GM12801 (cell line): ENCODE measurements around the gene KIF26B.

Experiments used
- CTCF ChIP-seq: IDR thresholded peaks from one replicate; pipeline ENCODE4 v1.5.1; 2011; ENCODE audit warnings: control low read depth; ENCODE audit not compliant: insufficient read length; ENCODE audit errors: extremely low read depth

Gene KIF26B

GRCh38 chr1:245261786-245262185 is 107.0 kb downstream of the KIF26B start:
- no peak for TF ChIP-seq CTCF

GRCh38 chr1:245263529-245264095 is 108.8 kb downstream of the KIF26B start:
- no peak for TF ChIP-seq CTCF

- no peak for TF ChIP-seq CTCF
Observed at GRCh38 chr1:245264226-245264625, 109.4 kb downstream of the KIF26B start.

- no peak for TF ChIP-seq CTCF
Observed at GRCh38 chr1:245266105-245266504, 111.3 kb downstream of the KIF26B start.

GRCh38 chr1:245270063-245270462 is 115.3 kb downstream of the KIF26B start:
- no peak for TF ChIP-seq CTCF

GRCh38 chr1:245270972-245271371 is 116.2 kb downstream of the KIF26B start:
- TF ChIP-seq CTCF = no peak

- no peak for TF ChIP-seq CTCF
Observed at GRCh38 chr1:245272676-245273075, 117.9 kb downstream of the KIF26B start.

- TF ChIP-seq CTCF = no peak
Observed at GRCh38 chr1:245276445-245276844, 121.7 kb downstream of the KIF26B start.
